Measurements from ENCODE around the gene MAPRE3. TPM values are rescaled to one million over a fixed set of nuclear protein-coding genes. Genes with fewer than 3 reads are reported as not detected.
"Not testable (repeated sequence)": the region's sequence is repeated elsewhere in the genome, so short reads cannot be mapped to it uniquely, and the experiment has no call there.

Gene MAPRE3
- total and polyA plus RNA-seq, 2 donors (not counting 3 experiments of a cell fraction or from before 2014, with no cell fraction given) = 4.4 to 6.1 TPM

DNA sequence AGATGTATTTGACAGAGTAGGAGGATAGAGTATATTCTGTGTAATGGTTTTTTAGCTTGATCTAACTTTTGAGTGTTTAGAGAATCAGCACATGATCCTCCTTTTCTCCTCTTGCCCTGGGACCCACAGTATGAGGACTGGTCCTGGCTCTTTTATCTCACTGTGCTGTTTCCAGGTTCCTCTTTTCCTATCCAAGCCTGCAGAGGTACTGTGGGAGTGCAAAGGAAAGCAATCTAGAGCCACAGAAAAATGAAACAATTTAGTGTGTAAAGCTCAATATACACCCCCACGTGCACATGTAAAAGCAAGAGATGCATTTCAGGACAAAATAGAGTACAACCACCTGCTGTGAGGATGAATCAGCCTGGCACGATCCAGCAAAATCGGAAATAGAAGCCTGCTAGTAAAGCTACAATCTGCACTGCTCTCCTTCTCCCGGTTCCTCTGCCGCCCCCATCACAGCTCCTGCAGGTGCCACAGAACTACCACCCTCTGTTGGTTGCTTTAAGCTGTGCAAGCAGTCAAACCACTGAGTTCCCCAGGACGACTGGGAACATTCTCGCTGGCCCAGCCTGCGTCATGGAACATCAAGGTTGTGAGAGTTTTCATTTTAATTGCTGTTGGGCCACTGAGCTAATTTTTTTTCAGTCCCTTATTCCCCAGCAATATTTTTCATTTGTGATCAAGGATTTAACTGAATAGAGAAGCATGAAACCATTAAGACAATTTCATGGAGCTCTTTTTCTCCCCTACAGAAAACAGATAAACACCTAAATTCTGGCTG, 47.8 kb upstream of the MAPRE3 start:
- no peak overlapping the region for H3K27ac ChIP-seq (ENCODE audit: insufficient read depth, low read depth, low read length)
- POLR2A ChIA-PET = no interaction called here
- dilution Hi-C loops (cut with MboI; ENCODE audit: extremely low pct_ligation_motif_present, low sequenced_read_pairs) (no loop called here), intact Hi-C loops (cut with micrococcal nuclease) (loop anchor here (5.0 kb wide), 1 partner anchor 75 kb away; the partner anchor contains the start of gene DPYSL5)
- DNase-seq (ENCODE audit: low read depth, low spot score) (peak; percentile 33), FAIRE-seq (peak; percentile 24)
- no peaks in the 10 kb centered on the region for H4K20me1 ChIP-seq (replicated peaks; ENCODE audit: control insufficient read depth, extremely low read depth, insufficient read depth, low read length)
- BruUV-seq (replicated peaks) = no TSS peak
- H2AFZ ChIP-seq (ENCODE audit: low read depth, low read length) = no peak overlapping the region
- no peaks in the 10 kb centered on the region for H3K9me1 ChIP-seq (replicated peaks; ENCODE audit: control insufficient read depth, extremely low read depth, insufficient read depth, low read length)
- H3K9ac ChIP-seq (replicated peaks; ENCODE audit: extremely low read depth, insufficient read depth, low read length) = no peak overlapping the region
- H3K36me3 ChIP-seq (ENCODE audit: control insufficient read depth in 2 of 2, extremely low read depth in 1 of 2, insufficient read depth in 2 of 2, low read length in 2 of 2) = no peaks in the 10 kb centered on the region
- CTCF ChIA-PET = interaction anchor here (0.6 to 3.6 kb wide), 27 partner anchors 9 to 318 kb away, joined by 3 to 63 read pairs (median 3); no protein-coding TSS in a partner anchor
- H3K27me3 ChIP-seq (ENCODE audit: control insufficient read depth in 2 of 2, insufficient read depth in 2 of 2, low read length in 2 of 2) = peaks cover 2 to 5% of the 10 kb centered on the region in 2 experiments
- H3K4me2 ChIP-seq (ENCODE audit: insufficient read depth, low read length) = no peak overlapping the region
- no peak overlapping the region for H3K4me3 ChIP-seq (replicated peaks in 1 of 3; ENCODE audit: insufficient read depth in 1 of 3, low read depth in 1 of 3, low read length in 3 of 3)
- TF ChIP-seq GATA2 (IDR thresholded peaks at IDR 0.05; ENCODE audit: insufficient read depth, insufficient read length, low read depth, low read length) = no peak
- TF ChIP-seq MAX (IDR thresholded peaks at IDR 0.05; ENCODE audit: insufficient read depth, insufficient read length) = no peak
- TF ChIP-seq, protein P1, sequence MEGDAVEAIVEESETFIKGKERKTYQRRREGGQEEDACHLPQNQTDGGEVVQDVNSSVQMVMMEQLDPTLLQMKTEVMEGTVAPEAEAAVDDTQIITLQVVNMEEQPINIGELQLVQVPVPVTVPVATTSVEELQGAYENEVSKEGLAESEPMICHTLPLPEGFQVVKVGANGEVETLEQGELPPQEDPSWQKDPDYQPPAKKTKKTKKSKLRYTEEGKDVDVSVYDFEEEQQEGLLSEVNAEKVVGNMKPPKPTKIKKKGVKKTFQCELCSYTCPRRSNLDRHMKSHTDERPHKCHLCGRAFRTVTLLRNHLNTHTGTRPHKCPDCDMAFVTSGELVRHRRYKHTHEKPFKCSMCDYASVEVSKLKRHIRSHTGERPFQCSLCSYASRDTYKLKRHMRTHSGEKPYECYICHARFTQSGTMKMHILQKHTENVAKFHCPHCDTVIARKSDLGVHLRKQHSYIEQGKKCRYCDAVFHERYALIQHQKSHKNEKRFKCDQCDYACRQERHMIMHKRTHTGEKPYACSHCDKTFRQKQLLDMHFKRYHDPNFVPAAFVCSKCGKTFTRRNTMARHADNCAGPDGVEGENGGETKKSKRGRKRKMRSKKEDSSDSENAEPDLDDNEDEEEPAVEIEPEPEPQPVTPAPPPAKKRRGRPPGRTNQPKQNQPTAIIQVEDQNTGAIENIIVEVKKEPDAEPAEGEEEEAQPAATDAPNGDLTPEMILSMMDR (IDR thresholded peaks at IDR 0.05; ENCODE audit: extremely low read depth in 1 of 2, insufficient read depth in 1 of 2, low read depth in 1 of 2, low read length in 2 of 2) = peak; percentile 24 to 63
- no peak for TF ChIP-seq POLR2AphosphoS5 (IDR thresholded peaks at IDR 0.05; ENCODE audit: insufficient read depth, low read depth, low read length)
- no peaks in the 10 kb centered on the region for H3K9me3 ChIP-seq (replicated peaks; ENCODE audit: control insufficient read depth, insufficient read depth, low read length)
- no peaks in the 10 kb centered on the region for H3K79me2 ChIP-seq (ENCODE audit: control insufficient read depth, insufficient read depth, low read length)
- H3K4me1 ChIP-seq (ENCODE audit: control insufficient read depth, extremely low read depth, insufficient read depth, low read length) = no peaks in the 10 kb centered on the region

DNA sequence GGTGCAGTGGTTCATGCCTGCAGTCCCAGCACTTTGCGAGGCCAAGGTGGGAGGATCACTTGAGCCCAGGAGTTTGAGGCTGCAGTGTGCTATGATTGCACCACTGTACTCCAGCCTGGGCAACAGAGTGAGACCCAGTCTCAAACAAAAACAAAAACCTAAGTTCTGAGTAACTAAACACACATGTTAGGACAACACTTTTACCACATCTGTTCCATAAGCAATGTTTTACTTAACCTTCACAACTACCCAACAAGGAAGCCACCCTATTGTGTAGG, 47.3 kb upstream of the MAPRE3 start:
- dilution Hi-C loops (cut with MboI; ENCODE audit: extremely low pct_ligation_motif_present, low sequenced_read_pairs); BruUV-seq (replicated peaks); DNase-seq (ENCODE audit: low read depth, low spot score); H3K4me1 ChIP-seq (ENCODE audit: control insufficient read depth, extremely low read depth, insufficient read depth, low read length); H3K27ac ChIP-seq (ENCODE audit: insufficient read depth, low read depth, low read length); H3K4me3 ChIP-seq (replicated peaks in 1 of 3; ENCODE audit: insufficient read depth in 1 of 3, low read depth in 1 of 3, low read length in 3 of 3); H3K27me3 ChIP-seq (ENCODE audit: control insufficient read depth in 2 of 2, insufficient read depth in 2 of 2, low read length in 2 of 2); FAIRE-seq; H3K9me1 ChIP-seq (replicated peaks; ENCODE audit: control insufficient read depth, extremely low read depth, insufficient read depth, low read length); H2AFZ ChIP-seq (ENCODE audit: low read depth, low read length); H3K9ac ChIP-seq (replicated peaks; ENCODE audit: extremely low read depth, insufficient read depth, low read length); H3K36me3 ChIP-seq (ENCODE audit: control insufficient read depth in 2 of 2, extremely low read depth in 1 of 2, insufficient read depth in 2 of 2, low read length in 2 of 2); POLR2A ChIA-PET; H3K9me3 ChIP-seq (replicated peaks; ENCODE audit: control insufficient read depth, insufficient read depth, low read length); H3K79me2 ChIP-seq (ENCODE audit: control insufficient read depth, insufficient read depth, low read length); H3K4me2 ChIP-seq (ENCODE audit: insufficient read depth, low read length); H4K20me1 ChIP-seq (replicated peaks; ENCODE audit: control insufficient read depth, extremely low read depth, insufficient read depth, low read length): not testable (repeated sequence)
- CTCF ChIA-PET = interaction anchor here (0.6 to 3.6 kb wide), 24 partner anchors 9 to 318 kb away, joined by 3 to 63 read pairs (median 4); no protein-coding TSS in a partner anchor
- intact Hi-C loops (cut with micrococcal nuclease) = loop anchor here (5.0 kb wide), 1 partner anchor 76 kb away; the partner anchor contains the start of gene DPYSL5

Data from endothelial cell of umbilical vein (primary cell).